ENCODE data around the gene NOC2L.
"Not testable (repeated sequence)": the region's sequence is repeated elsewhere in the genome, so short reads cannot be mapped to it uniquely, and the experiment has no call there.

GRCh38 chr1:988061-988460 lies 29.0 kb upstream of the NOC2L start:
- TF ChIP-seq ZC3H10 (CRISPR knock-in tag; IDR thresholded peaks at IDR 0.05); RARB (CRISPR knock-in tag; IDR thresholded peaks at IDR 0.05); ARNTL (CRISPR knock-in tag; IDR thresholded peaks at IDR 0.05; ENCODE audit: borderline replicate concordance, low read depth); ZFP30 (CRISPR knock-in tag; IDR thresholded peaks at IDR 0.05); GLIS3 (CRISPR knock-in tag; IDR thresholded peaks at IDR 0.05); SNAI2 (CRISPR knock-in tag; IDR thresholded peaks at IDR 0.05); ZNF70 (CRISPR knock-in tag; IDR thresholded peaks at IDR 0.05); BACH2 (CRISPR knock-in tag; IDR thresholded peaks at IDR 0.05; ENCODE audit: borderline replicate concordance); ZNF8 (CRISPR knock-in tag; IDR thresholded peaks at IDR 0.05): not testable (repeated sequence)
- TF ChIP-seq, protein P1, sequence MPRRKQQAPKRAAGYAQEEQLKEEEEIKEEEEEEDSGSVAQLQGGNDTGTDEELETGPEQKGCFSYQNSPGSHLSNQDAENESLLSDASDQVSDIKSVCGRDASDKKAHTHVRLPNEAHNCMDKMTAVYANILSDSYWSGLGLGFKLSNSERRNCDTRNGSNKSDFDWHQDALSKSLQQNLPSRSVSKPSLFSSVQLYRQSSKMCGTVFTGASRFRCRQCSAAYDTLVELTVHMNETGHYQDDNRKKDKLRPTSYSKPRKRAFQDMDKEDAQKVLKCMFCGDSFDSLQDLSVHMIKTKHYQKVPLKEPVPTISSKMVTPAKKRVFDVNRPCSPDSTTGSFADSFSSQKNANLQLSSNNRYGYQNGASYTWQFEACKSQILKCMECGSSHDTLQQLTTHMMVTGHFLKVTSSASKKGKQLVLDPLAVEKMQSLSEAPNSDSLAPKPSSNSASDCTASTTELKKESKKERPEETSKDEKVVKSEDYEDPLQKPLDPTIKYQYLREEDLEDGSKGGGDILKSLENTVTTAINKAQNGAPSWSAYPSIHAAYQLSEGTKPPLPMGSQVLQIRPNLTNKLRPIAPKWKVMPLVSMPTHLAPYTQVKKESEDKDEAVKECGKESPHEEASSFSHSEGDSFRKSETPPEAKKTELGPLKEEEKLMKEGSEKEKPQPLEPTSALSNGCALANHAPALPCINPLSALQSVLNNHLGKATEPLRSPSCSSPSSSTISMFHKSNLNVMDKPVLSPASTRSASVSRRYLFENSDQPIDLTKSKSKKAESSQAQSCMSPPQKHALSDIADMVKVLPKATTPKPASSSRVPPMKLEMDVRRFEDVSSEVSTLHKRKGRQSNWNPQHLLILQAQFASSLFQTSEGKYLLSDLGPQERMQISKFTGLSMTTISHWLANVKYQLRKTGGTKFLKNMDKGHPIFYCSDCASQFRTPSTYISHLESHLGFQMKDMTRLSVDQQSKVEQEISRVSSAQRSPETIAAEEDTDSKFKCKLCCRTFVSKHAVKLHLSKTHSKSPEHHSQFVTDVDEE (CRISPR knock-in tag; IDR thresholded peaks at IDR 0.05) = not testable (repeated sequence)
- TF ChIP-seq, protein P2, sequence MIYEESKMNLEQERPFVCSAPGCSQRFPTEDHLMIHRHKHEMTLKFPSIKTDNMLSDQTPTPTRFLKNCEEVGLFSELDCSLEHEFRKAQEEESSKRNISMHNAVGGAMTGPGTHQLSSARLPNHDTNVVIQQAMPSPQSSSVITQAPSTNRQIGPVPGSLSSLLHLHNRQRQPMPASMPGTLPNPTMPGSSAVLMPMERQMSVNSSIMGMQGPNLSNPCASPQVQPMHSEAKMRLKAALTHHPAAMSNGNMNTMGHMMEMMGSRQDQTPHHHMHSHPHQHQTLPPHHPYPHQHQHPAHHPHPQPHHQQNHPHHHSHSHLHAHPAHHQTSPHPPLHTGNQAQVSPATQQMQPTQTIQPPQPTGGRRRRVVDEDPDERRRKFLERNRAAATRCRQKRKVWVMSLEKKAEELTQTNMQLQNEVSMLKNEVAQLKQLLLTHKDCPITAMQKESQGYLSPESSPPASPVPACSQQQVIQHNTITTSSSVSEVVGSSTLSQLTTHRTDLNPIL (CRISPR knock-in tag; IDR thresholded peaks at IDR 0.05; ENCODE audit: low read depth) = not testable (repeated sequence)
- TF ChIP-seq, protein P3, sequence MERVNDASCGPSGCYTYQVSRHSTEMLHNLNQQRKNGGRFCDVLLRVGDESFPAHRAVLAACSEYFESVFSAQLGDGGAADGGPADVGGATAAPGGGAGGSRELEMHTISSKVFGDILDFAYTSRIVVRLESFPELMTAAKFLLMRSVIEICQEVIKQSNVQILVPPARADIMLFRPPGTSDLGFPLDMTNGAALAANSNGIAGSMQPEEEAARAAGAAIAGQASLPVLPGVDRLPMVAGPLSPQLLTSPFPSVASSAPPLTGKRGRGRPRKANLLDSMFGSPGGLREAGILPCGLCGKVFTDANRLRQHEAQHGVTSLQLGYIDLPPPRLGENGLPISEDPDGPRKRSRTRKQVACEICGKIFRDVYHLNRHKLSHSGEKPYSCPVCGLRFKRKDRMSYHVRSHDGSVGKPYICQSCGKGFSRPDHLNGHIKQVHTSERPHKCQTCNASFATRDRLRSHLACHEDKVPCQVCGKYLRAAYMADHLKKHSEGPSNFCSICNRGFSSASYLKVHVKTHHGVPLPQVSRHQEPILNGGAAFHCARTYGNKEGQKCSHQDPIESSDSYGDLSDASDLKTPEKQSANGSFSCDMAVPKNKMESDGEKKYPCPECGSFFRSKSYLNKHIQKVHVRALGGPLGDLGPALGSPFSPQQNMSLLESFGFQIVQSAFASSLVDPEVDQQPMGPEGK (CRISPR knock-in tag; IDR thresholded peaks at IDR 0.05; ENCODE audit: borderline replicate concordance) = not testable (repeated sequence)

All from SK-N-SH treated with all-trans-retinoic acid at 6 μM for 48 hours (cell line).